DND-41 (cell line): Measurements from ENCODE around the gene POTEB3.
"Not testable (repeated sequence)": the region's sequence is repeated elsewhere in the genome, so short reads cannot be mapped to it uniquely, and the experiment has no call there.

Experiments used
- ATAC-seq: fragments of 200-7000 bp; cut with Tn5 transposase; 3 replicates; pipeline ENCODE4 v1.9.1; 2021; ENCODE audit warnings: low read depth; ENCODE audit not compliant: insufficient read depth
- DNase-seq: peaks from one replicate; pipeline ENCODE4 v3.0.0-alpha.2; 2020
- H2AFZ ChIP-seq: 2 replicates; pipeline ENCODE4 v1.6.0; 2012; ENCODE audit warnings: low read depth, low read length
- H3K27ac ChIP-seq: 2 replicates; pipeline ENCODE4 v1.5.1; 2012; ENCODE audit warnings: low read length, inconsistent platforms
- H3K27me3 ChIP-seq: fragments of 200-600 bp; sonication (generic); 2 replicates; pipeline ENCODE4 v1.6.0; 2012; ENCODE audit warnings: low read length, mild to moderate bottlenecking, inconsistent platforms; ENCODE audit not compliant: insufficient read depth, poor library complexity
- H3K36me3 ChIP-seq: 2 replicates; pipeline ENCODE4 v1.5.1; 2012; ENCODE audit warnings: low read length, inconsistent platforms; ENCODE audit not compliant: insufficient read depth
- H3K4me1 ChIP-seq: 2 replicates; pipeline ENCODE4 v1.5.1; 2012; ENCODE audit warnings: mild to moderate bottlenecking, low read length; ENCODE audit not compliant: insufficient read depth
- H3K4me2 ChIP-seq: 2 replicates; pipeline ENCODE4 v1.6.0; 2012; ENCODE audit warnings: mild to moderate bottlenecking, moderate library complexity, low read length, inconsistent platforms; ENCODE audit not compliant: insufficient read depth
- H3K4me3 ChIP-seq, 2 experiments: fragments of 200-600 bp in 1 of 2; shearing (Covaris generic) in 1 of 2; 2 replicates each; pipeline ENCODE4 v1.5.1; 2012 to 2016; ENCODE audit warnings: inconsistent platforms in 2 of 2, low read length in 2 of 2, mild to moderate bottlenecking in 2 of 2, low read depth in 1 of 2, moderate library complexity in 1 of 2
- H3K79me2 ChIP-seq: 2 replicates; pipeline ENCODE4 v1.6.0; 2012; ENCODE audit warnings: low read length, inconsistent platforms; ENCODE audit not compliant: insufficient read depth
- H3K9ac ChIP-seq: 2 replicates; pipeline ENCODE4 v1.6.0; 2012; ENCODE audit warnings: low read depth, mild to moderate bottlenecking, inconsistent platforms, low read length, moderate library complexity
- H3K9me3 ChIP-seq: 2 replicates; pipeline ENCODE4 v1.5.1; 2012; ENCODE audit warnings: low read length, moderate library complexity, mild to moderate bottlenecking, inconsistent platforms; ENCODE audit not compliant: insufficient read depth, severe bottlenecking
- H4K20me1 ChIP-seq: 2 replicates; pipeline ENCODE4 v1.6.0; 2012; ENCODE audit warnings: low read length; ENCODE audit not compliant: insufficient read depth

POTEB3 gene

DNA sequence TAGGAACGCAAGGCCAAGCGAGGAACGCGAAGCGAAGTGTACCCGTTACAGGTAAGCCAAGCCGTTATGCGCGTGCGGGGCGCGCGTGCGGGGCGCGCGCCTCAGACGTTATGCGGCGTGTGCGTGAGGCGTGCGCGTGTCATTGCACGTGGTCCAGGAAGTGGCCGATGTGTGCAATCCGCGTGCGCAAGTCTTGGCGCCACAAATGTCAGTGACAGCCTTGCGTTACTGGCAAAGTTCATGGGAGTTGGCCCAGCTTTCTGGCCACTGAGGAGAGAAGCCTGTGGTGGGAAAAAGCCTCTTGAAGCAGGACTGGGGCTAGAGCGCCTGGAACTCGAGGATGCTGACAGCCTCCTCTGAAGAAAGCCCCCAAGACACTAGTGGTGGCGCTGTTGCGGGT is at the start of gene POTEB3:
Gene POTEB3, minus strand, starts transcription at position 101 of the 400 bp plus-strand sequence. CDS start 488 bp downstream, outside the sequence.
- H3K9ac ChIP-seq, ATAC-seq, H4K20me1 ChIP-seq, H3K4me2 ChIP-seq, DNase-seq, H3K4me1 ChIP-seq, H3K79me2 ChIP-seq, H3K4me3 ChIP-seq, H3K27ac ChIP-seq, H3K27me3 ChIP-seq, H3K9me3 ChIP-seq, H2AFZ ChIP-seq, H3K36me3 ChIP-seq: not testable (repeated sequence)

DNA sequence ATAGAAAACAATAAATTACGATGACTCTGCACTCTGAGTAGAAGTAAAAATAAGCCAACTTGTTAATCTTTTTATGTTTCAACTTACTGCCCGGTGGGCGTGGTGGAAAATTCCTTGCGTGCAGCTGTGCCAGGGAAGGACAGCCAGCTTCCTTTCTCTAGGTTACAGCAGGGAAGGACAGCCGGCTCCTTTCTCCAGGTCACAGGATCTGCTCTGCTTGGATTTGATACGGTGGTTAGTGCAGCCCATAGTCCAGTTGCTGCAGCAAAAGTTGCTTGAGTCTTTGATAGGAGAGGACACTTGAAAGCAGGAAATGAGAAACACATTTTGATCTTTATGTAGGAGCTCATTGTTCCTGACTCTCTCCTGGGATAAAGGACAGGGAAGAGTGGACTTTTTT is 13.4 kb upstream of the POTEB3 start:
- H3K4me2 ChIP-seq, H3K27me3 ChIP-seq, H2AFZ ChIP-seq, H3K79me2 ChIP-seq, H3K9me3 ChIP-seq, H3K4me1 ChIP-seq, H3K9ac ChIP-seq, ATAC-seq, H4K20me1 ChIP-seq, H3K4me3 ChIP-seq, H3K36me3 ChIP-seq, DNase-seq, H3K27ac ChIP-seq: not testable (repeated sequence)

DNA sequence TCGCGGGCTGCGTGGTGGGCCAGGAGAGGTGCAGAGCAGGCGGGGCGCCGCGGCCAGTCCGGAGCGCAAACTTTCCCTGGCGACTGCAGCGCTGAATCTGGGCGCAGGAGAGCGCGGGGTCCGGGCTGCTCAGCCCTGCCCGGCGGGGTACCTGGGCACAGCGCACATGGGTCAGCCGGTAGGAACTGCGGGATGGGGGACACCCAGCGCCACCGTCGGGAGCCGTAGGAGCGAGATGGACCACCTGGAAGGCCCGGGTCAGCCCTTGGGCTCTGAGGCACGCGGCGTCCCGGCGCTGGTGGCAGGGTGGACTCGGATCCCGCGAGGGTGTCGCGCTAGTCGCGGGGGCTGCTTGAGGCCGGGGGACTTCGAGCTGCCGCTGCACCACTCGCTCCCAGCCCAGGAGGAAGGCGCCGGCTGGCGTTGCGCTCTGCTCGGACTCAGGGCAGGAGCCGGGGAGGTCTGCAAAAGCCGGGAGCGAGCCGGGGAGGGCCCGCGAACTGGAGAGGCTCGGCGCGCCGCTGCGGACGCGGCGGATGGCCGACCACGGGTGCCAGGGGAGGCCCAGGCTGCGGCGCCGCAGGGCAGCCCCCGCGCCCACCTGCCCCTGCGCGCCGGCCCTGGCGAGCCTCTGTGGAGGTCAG is 11.7 kb upstream of the POTEB3 start:
- not testable (repeated sequence) for H3K79me2 ChIP-seq, ATAC-seq

DNA sequence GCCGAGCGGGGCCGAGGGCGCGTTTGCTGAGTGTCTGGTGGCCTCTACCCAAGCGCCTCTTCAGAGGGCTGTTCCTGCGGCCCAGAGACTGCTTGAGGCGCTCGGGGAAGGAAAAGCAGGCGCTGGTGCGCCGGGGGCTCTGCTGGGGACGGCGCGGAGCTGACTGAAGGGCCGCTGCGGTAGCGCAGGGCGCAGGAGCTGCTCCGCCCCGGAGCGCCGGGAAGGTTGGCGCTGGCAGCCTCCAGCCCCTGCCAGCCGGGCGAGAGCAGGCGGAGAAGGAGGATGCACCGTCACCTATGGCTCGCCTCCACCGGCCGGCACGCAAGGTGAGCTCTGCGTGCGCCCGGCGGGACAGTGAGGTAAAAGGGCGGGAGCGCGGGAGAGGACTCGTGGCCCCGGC is 11.2 kb upstream of the POTEB3 start:
- not testable (repeated sequence) for H3K27me3 ChIP-seq, H2AFZ ChIP-seq, H3K9me3 ChIP-seq, H3K4me2 ChIP-seq, H3K36me3 ChIP-seq, H3K27ac ChIP-seq, H4K20me1 ChIP-seq, ATAC-seq, H3K79me2 ChIP-seq, H3K4me1 ChIP-seq, H3K4me3 ChIP-seq, DNase-seq, H3K9ac ChIP-seq

More for the DNA sequence above, 11.7 kb upstream of the POTEB3 start:
- H3K4me3 ChIP-seq, H3K27me3 ChIP-seq, H3K27ac ChIP-seq, H3K4me1 ChIP-seq, H3K9ac ChIP-seq, DNase-seq, H3K36me3 ChIP-seq, H2AFZ ChIP-seq, H4K20me1 ChIP-seq, H3K9me3 ChIP-seq, H3K4me2 ChIP-seq: not testable (repeated sequence)

DNA sequence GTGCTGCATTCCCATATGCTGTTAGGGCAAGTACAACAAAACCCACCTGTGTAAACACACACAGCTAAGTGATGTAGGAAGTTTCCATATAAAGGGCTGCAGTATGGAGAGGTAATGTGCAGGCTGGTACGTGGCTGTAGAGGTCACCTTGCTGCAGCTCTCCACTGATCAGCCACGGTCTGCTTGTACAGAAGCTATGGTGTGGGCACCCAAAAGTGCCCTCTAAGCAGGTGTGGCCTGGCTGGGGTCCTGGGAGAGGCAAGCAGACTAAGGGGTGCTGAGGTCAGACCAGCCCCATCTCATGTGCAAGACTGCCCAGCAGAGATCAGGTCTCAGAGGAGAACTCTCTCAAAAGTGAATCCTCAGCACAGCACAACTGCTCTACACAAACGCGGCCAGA is 32.9 kb downstream of the POTEB3 start:
- not testable (repeated sequence) for H3K4me2 ChIP-seq, DNase-seq, H3K27ac ChIP-seq, H3K9me3 ChIP-seq, H3K9ac ChIP-seq, H3K36me3 ChIP-seq, H4K20me1 ChIP-seq, ATAC-seq, H3K79me2 ChIP-seq, H3K4me1 ChIP-seq, H2AFZ ChIP-seq, H3K27me3 ChIP-seq, H3K4me3 ChIP-seq

DNA sequence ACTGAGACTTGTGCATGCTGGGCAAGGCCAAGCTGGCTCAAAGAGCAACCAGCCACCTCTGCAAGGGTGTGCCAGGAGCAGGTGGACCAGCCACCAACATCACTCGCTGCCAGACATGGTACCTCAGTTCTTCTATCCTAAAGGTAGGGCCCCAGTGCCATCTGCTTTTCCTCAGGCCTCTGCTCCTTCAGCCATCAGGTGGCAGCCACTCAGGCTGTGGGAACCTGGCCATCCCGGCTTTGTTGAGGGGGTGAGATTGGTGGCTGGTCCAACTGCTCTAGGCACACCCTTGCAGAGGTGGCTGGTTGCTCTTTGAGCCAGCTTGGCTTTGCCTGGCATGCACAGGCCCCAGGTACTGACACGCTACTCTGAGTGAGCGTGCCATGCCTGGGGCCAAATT is 38.8 kb downstream of the POTEB3 start:
- not testable (repeated sequence) for H3K4me1 ChIP-seq, H3K36me3 ChIP-seq, DNase-seq, H3K27ac ChIP-seq, H3K9me3 ChIP-seq, H3K79me2 ChIP-seq, H4K20me1 ChIP-seq, H2AFZ ChIP-seq, ATAC-seq, H3K27me3 ChIP-seq, H3K9ac ChIP-seq, H3K4me3 ChIP-seq, H3K4me2 ChIP-seq

DNA sequence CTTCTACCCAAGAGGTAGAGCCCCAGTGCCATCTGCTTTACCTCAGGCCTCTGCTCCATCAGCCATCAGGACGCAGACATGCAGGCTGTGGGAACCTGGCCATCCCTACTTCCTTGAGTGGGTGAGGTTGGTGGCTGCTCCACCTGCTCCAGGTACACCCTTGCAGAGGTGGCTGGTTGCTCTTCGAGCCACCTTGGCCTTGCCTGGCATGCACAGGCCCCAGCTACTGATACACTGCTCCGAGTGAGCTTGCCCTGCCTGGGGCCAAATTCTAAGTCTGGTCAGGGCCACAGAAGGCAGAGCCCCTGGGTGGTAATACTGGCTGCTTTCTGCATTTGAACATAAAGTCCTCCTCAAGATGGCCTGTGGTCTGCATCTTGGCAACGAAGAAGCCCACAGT is 41.2 kb downstream of the POTEB3 start:
- H3K4me1 ChIP-seq, DNase-seq, H3K79me2 ChIP-seq, H3K4me2 ChIP-seq, H3K9me3 ChIP-seq, H3K4me3 ChIP-seq, ATAC-seq, H3K27me3 ChIP-seq, H4K20me1 ChIP-seq, H2AFZ ChIP-seq, H3K27ac ChIP-seq, H3K36me3 ChIP-seq, H3K9ac ChIP-seq: not testable (repeated sequence)

DNA sequence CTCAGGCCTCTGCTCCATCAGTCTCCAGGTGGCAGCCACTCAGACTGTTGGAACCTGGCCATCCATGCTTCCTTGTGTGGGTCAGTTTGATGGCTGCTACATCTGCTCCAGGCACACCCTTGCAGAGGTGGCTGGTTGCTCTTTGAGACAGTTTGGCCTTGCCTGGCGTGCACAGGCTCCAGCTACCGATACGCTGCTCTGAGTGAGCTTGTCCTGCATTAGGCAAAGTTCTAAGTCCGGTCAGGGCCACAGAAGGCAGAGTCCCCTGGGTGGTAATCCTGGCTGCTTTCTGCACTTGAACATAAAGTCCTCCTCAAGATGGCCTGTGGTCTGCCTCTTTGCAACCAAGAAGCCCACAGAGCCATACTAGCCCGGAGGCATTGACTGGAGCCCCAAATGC is 41.8 kb downstream of the POTEB3 start:
- not testable (repeated sequence) for H4K20me1 ChIP-seq, H3K36me3 ChIP-seq, H3K27me3 ChIP-seq, H3K4me3 ChIP-seq, H3K9me3 ChIP-seq, H3K4me1 ChIP-seq, H2AFZ ChIP-seq, H3K79me2 ChIP-seq, H3K4me2 ChIP-seq, H3K9ac ChIP-seq, H3K27ac ChIP-seq, ATAC-seq, DNase-seq
